ENCODE measurements around the gene TGOLN2. TPM values are rescaled to one million over a fixed set of nuclear protein-coding genes. Genes with fewer than 3 reads are reported as not detected.

TGOLN2 gene
- 100 to 1,000 TPM in 1 of 4 donors, 10 to 100 TPM in 3; 18.6 to 160 (median 43.2) TPM for polyA plus RNA-seq
- long read RNA-seq, donor 1, result 0 reads
- long read RNA-seq, donor 2, full-length matches to known transcripts, result 11 of 44 reads
- long read RNA-seq, donor 2, partial matches to known transcripts, result 33 of 44 reads
- long read RNA-seq, donor 2, other reads (novel, unspliced or antisense), result 0 of 44 reads
- long read RNA-seq, donor 3, full-length matches to known transcripts, result 5 of 37 reads
- long read RNA-seq, donor 3, partial matches to known transcripts, result 32 of 37 reads
- long read RNA-seq, donor 3, other reads (novel, unspliced or antisense), result 0 of 37 reads
- long read RNA-seq, donor 4, full-length matches to known transcripts, result 2 of 2 reads
- long read RNA-seq, donor 4, partial matches to known transcripts, result 0 of 2 reads
- long read RNA-seq, donor 4, other reads (novel, unspliced or antisense), result 0 of 2 reads
- long read RNA-seq, donor 5, full-length matches to known transcripts, result 4 of 28 reads
- long read RNA-seq, donor 5, partial matches to known transcripts, result 24 of 28 reads
- long read RNA-seq, donor 5, other reads (novel, unspliced or antisense), result 0 of 28 reads
- long read RNA-seq, donor 6, full-length matches to known transcripts, result 14 of 61 reads
- long read RNA-seq, donor 6, partial matches to known transcripts, result 47 of 61 reads
- long read RNA-seq, donor 6, other reads (novel, unspliced or antisense), result 0 of 61 reads
- long read RNA-seq, donor 7, result 0 reads
- long read RNA-seq, donor 8, result 0 reads
- long read RNA-seq, donor 9, partial matches to known transcripts, result 11 of 11 reads
- long read RNA-seq, donor 9, other reads (novel, unspliced or antisense), result 0 of 11 reads
- long read RNA-seq, donor 10, full-length matches to known transcripts, result 15 of 80 reads
- long read RNA-seq, donor 10, partial matches to known transcripts, result 65 of 80 reads
- long read RNA-seq, donor 10, other reads (novel, unspliced or antisense), result 0 of 80 reads

DNA sequence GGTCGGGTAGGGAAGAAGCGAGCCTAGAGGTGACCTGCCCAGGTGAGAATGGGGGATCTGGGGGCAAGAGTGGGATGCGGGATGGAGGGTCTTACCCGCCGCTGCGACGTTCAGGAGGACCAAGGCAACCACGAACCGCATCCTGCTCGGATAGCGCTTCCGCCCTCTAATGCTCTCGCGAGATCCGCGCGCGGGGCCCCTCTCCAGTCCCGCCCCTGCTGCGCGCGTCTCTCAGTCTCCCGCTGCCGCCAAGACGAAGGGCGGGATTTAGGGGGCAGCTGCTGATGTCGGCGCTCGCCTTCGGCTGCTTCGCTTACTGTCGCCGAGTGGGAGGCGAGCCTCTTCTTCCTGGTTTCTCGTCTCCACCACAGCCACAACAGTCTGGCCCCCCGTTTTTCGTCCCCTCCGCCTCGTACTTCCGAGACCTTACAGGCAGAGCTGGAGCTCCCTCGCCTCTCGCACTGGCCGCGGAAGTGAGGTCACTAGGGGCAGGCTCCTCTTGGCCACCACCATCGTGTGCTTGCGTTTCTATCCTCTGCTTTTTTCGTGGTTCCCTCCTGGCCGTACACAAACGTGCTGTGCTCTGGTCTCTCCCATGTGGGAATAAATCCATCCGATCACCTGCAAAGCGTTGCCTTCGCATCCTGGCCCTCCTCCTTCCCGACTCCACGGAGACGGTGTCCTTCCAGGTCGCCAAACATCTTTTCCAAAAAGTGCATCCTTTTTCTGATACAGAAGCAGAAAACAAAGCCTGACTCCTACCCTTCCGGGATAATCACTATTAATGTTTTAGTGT is at the start of gene TGOLN2:
TGOLN2 (minus strand) TSS at position 168 of the 796 bp plus-strand sequence; CDS start at position 141, 27 bp downstream.
- WGBS, 3 donors, result 0 to 1% (median 0%) methylated on average over 41 to 57 of the region's 57 CpGs
- Histone ChIP-seq H3K27ac (ENCODE audit: low read depth in 1 of 3, low read length in 2 of 3) (peak within 1 kb of the TSS; percentile 95 to 99 (median 96)), H3K9me3 (ENCODE audit: control insufficient read depth in 2 of 2, insufficient read depth in 1 of 2, low read depth in 1 of 2, low read length in 1 of 2) (no peaks in the 10 kb centered on the region), H3K4me3 (ENCODE audit: low read depth in 1 of 3, low read length in 3 of 3) (peak within 1 kb of the TSS; percentile 56 to 89 (median 78)), H3K36me3 (ENCODE audit: control insufficient read depth in 3 of 3, insufficient read depth in 2 of 3, low read depth in 1 of 3, low read length in 3 of 3) (peaks cover 4 to 24% (median 9%) of the 10 kb centered on the region in 3 donors), H3K27me3 (ENCODE audit: control insufficient read depth in 3 of 3, insufficient read depth in 3 of 3, low read length in 3 of 3) (no peaks in the 10 kb centered on the region), H3K4me1 (ENCODE audit: control insufficient read depth in 3 of 3, insufficient read depth in 2 of 3, low read depth in 1 of 3, low read length in 2 of 3) (peaks cover 2 to 13% (median 4%) of the 10 kb centered on the region in 3 donors)
- FAIRE-seq, result no peak
- DNase-seq, result peak; percentile 96

DNA sequence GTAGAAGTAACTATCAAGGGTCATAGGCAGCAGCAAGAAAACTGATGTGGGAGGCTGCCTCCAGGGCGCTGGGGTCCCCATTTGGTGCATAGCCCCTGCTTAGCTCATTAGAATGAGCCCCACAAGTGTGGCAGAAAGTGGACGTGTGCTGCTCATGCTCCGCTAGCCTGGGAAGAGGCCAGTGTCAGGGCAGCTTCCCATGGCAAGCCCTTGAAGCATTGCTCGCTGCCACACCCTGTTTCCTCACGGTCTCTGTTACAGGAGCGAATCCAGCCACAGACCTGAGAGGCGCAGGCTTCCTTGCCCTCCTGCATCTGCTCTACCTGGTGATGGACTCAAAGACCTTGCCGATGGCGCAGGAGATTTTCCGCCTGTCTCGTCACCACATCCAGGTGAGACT is 49.3 kb upstream of the TGOLN2 start:
- Histone ChIP-seq H3K36me3 (ENCODE audit: control insufficient read depth in 3 of 3, insufficient read depth in 2 of 3, low read depth in 1 of 3, low read length in 3 of 3) (peaks cover 5 to 42% (median 12%) of the 10 kb centered on the region in 3 donors), H3K9me3 (ENCODE audit: control insufficient read depth in 2 of 2, insufficient read depth in 1 of 2, low read depth in 1 of 2, low read length in 1 of 2) (peaks cover 0 to 11% of the 10 kb centered on the region in 2 donors), H3K4me3 (ENCODE audit: low read depth in 1 of 3, low read length in 3 of 3) (no peak overlapping the region), H3K4me1 (ENCODE audit: control insufficient read depth in 3 of 3, insufficient read depth in 2 of 3, low read depth in 1 of 3, low read length in 2 of 3) (no peaks in the 10 kb centered on the region), H3K27ac (ENCODE audit: low read depth in 1 of 3, low read length in 2 of 3) (no peak overlapping the region), H3K27me3 (ENCODE audit: control insufficient read depth in 3 of 3, insufficient read depth in 3 of 3, low read length in 3 of 3) (no peaks in the 10 kb centered on the region)
- no peak for DNase-seq
- WGBS, 3 donors, result 91 to 97% (median 94%) methylated on average over 11 of the region's 11 CpGs
- FAIRE-seq, result no peak

DNA sequence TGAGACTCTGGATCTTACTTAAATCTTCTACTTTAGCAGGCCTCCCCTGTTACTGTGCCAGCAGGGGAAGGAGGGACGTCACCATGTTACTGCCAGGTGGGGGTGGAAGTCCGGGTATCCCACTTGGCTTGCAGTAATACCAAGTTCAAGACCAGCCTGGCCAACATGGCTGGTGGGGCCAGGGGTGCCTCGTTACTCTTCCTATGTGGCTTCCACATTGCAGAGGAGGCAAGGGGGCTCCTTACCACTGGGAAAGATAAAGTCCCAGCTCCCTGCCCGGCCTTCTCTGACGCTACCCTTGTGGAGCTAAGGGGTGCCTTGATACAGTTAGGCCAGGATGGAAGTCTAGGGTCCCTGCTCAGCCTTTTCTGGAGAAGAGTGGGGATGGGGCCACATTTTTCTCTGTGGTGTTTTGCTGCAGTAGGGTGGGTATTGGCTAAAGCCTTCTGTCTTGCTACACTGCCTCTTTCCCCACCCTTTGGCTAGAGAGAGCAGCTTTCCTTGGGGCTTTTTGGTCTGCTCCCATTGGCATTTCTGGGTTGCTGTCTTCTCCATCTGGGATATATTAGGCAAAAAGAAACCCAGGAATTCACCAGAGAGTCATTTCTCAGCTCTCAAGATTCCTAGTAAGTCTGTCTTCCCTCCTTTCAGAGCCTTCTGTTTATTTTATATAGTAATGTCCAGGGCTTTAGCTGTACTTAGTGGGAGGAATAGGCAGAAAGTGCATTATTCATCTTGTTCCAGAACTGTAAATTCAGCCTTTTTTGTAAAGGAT is 48.7 kb upstream of the TGOLN2 start:
- Histone ChIP-seq H3K4me1 (ENCODE audit: control insufficient read depth in 3 of 3, insufficient read depth in 2 of 3, low read depth in 1 of 3, low read length in 2 of 3) (no peaks in the 10 kb centered on the region), H3K27ac (ENCODE audit: low read depth in 1 of 3, low read length in 2 of 3) (no peak overlapping the region), H3K4me3 (ENCODE audit: low read depth in 1 of 3, low read length in 3 of 3) (no peak overlapping the region), H3K9me3 (ENCODE audit: control insufficient read depth in 2 of 2, insufficient read depth in 1 of 2, low read depth in 1 of 2, low read length in 1 of 2) (peaks cover 0 to 11% of the 10 kb centered on the region in 2 donors), H3K36me3 (ENCODE audit: control insufficient read depth in 3 of 3, insufficient read depth in 2 of 3, low read depth in 1 of 3, low read length in 3 of 3) (peaks cover 5 to 40% (median 12%) of the 10 kb centered on the region in 3 donors), H3K27me3 (ENCODE audit: control insufficient read depth in 3 of 3, insufficient read depth in 3 of 3, low read length in 3 of 3) (no peaks in the 10 kb centered on the region)
- no peak for FAIRE-seq
- WGBS, 3 donors, result 93 to 98% (median 96%) methylated on average over 5 of the region's 5 CpGs
- DNase-seq, result no peak

DNA sequence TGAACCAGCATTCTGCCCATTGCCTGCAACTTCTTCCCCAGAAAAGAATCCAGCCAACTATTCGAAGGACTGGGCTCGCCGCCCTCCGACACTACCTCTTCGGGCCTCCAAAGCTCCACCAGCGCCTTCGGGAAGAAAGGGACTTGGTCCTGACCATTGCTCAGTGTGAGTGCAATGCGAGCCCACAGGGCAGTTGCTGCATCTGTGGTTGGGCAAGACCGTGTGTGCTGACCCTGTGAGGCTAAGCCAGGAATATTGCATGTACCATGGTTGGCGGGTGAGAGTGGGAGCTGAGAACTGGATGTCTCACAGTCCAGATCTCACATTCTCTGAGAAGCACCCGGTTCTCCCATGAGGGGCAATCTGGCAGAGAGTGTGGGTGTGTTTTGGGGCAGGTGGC is 43.3 kb upstream of the TGOLN2 start:
- DNase-seq (no peak), FAIRE-seq (no peak)
- H3K27me3 ChIP-seq (ENCODE audit: control insufficient read depth in 3 of 3, insufficient read depth in 3 of 3, low read length in 3 of 3), result no peaks in the 10 kb centered on the region
- peaks cover 0 to 41% (median 5%) of the 10 kb centered on the region in 3 donors for H3K36me3 ChIP-seq (ENCODE audit: control insufficient read depth in 3 of 3, insufficient read depth in 2 of 3, low read depth in 1 of 3, low read length in 3 of 3)
- no peak overlapping the region for H3K27ac ChIP-seq (ENCODE audit: low read depth in 1 of 3, low read length in 2 of 3)
- WGBS, 3 donors, result 95 to 97% (median 97%) methylated on average over 11 of the region's 11 CpGs
- peaks cover 0 to 7% (median 0%) of the 10 kb centered on the region in 3 donors for H3K4me1 ChIP-seq (ENCODE audit: control insufficient read depth in 3 of 3, insufficient read depth in 2 of 3, low read depth in 1 of 3, low read length in 2 of 3)
- H3K9me3 ChIP-seq (ENCODE audit: control insufficient read depth in 2 of 2, insufficient read depth in 1 of 2, low read depth in 1 of 2, low read length in 1 of 2), result no peaks in the 10 kb centered on the region
- no peak overlapping the region for H3K4me3 ChIP-seq (ENCODE audit: low read depth in 1 of 3, low read length in 3 of 3)

- Histone ChIP-seq H3K4me3 (ENCODE audit: low read depth in 1 of 3, low read length in 3 of 3) (no peak overlapping the region), H3K27ac (ENCODE audit: low read depth in 1 of 3, low read length in 2 of 3) (no peak overlapping the region), H3K9me3 (ENCODE audit: control insufficient read depth in 2 of 2, insufficient read depth in 1 of 2, low read depth in 1 of 2, low read length in 1 of 2) (no peaks in the 10 kb centered on the region), H3K4me1 (ENCODE audit: control insufficient read depth in 3 of 3, insufficient read depth in 2 of 3, low read depth in 1 of 3, low read length in 2 of 3) (peaks cover 0 to 14% (median 0%) of the 10 kb centered on the region in 3 donors), H3K27me3 (ENCODE audit: control insufficient read depth in 3 of 3, insufficient read depth in 3 of 3, low read length in 3 of 3) (no peaks in the 10 kb centered on the region), H3K36me3 (ENCODE audit: control insufficient read depth in 3 of 3, insufficient read depth in 2 of 3, low read depth in 1 of 3, low read length in 3 of 3) (peaks cover 0 to 36% (median 3%) of the 10 kb centered on the region in 3 donors)
- DNase-seq, result peak in 1 of 2 donors; percentile 46
- no peak for FAIRE-seq
- 72 to 84% (median 82%) methylated on average over 5 of the region's 5 CpGs for WGBS, 3 donors
Measured at GRCh38 chr2:85369500-85369899, 41.7 kb upstream of the TGOLN2 start.

GRCh38 chr2:85368921-85369320 is 41.1 kb upstream of the TGOLN2 start:
- no peaks in the 10 kb centered on the region for H3K9me3 ChIP-seq (ENCODE audit: control insufficient read depth in 2 of 2, insufficient read depth in 1 of 2, low read depth in 1 of 2, low read length in 1 of 2)
- H3K27me3 ChIP-seq (ENCODE audit: control insufficient read depth in 3 of 3, insufficient read depth in 3 of 3, low read length in 3 of 3), result no peaks in the 10 kb centered on the region
- FAIRE-seq (no peak), DNase-seq (no peak)
- no peak overlapping the region for H3K4me3 ChIP-seq (ENCODE audit: low read depth in 1 of 3, low read length in 3 of 3)
- no peak overlapping the region for H3K27ac ChIP-seq (ENCODE audit: low read depth in 1 of 3, low read length in 2 of 3)
- peaks cover 0 to 32% (median 3%) of the 10 kb centered on the region in 3 donors for H3K36me3 ChIP-seq (ENCODE audit: control insufficient read depth in 3 of 3, insufficient read depth in 2 of 3, low read depth in 1 of 3, low read length in 3 of 3)
- H3K4me1 ChIP-seq (ENCODE audit: control insufficient read depth in 3 of 3, insufficient read depth in 2 of 3, low read depth in 1 of 3, low read length in 2 of 3), result peaks cover 0 to 14% (median 0%) of the 10 kb centered on the region in 3 donors

- H3K9me3 ChIP-seq (ENCODE audit: control insufficient read depth in 2 of 2, insufficient read depth in 1 of 2, low read depth in 1 of 2, low read length in 1 of 2), result no peaks in the 10 kb centered on the region
- FAIRE-seq (no peak), DNase-seq (no peak)
- no peaks in the 10 kb centered on the region for H3K27me3 ChIP-seq (ENCODE audit: control insufficient read depth in 3 of 3, insufficient read depth in 3 of 3, low read length in 3 of 3)
- WGBS, 3 donors, result 86 to 90% (median 89%) methylated on average over 5 of the region's 5 CpGs
- H3K4me1 ChIP-seq (ENCODE audit: control insufficient read depth in 3 of 3, insufficient read depth in 2 of 3, low read depth in 1 of 3, low read length in 2 of 3), result peaks cover 0 to 14% (median 0%) of the 10 kb centered on the region in 3 donors
- H3K36me3 ChIP-seq (ENCODE audit: control insufficient read depth in 3 of 3, insufficient read depth in 2 of 3, low read depth in 1 of 3, low read length in 3 of 3), result peaks cover 0 to 34% (median 3%) of the 10 kb centered on the region in 3 donors
- no peak overlapping the region for H3K4me3 ChIP-seq (ENCODE audit: low read depth in 1 of 3, low read length in 3 of 3)
- H3K27ac ChIP-seq (ENCODE audit: low read depth in 1 of 3, low read length in 2 of 3), result no peak overlapping the region
Measured at GRCh38 chr2:85367180-85367579, 39.4 kb upstream of the TGOLN2 start.

Measured in small intestine (tissue), 16 donors.